GM19238 (cell line): ENCODE data around the gene OSBPL3.
"Not testable (repeated sequence)": the region's sequence is repeated elsewhere in the genome, so short reads cannot be mapped to it uniquely, and the experiment has no call there.

Source experiments
- DNase-seq: peaks from one replicate; pipeline ENCODE4 v3.0.0; 2011; ENCODE audit warnings: low spot score; ENCODE audit not compliant: insufficient read length

Gene OSBPL3

GRCh38 chr7:24797270-24797669, 182.7 kb downstream of the OSBPL3 start:
- no peak for DNase-seq

- DNase-seq: no peak
Observed at GRCh38 chr7:24795407-24795767, 184.6 kb downstream of the OSBPL3 start.

GRCh38 chr7:24794751-24795406, 185.1 kb downstream of the OSBPL3 start:
- not testable (repeated sequence) for DNase-seq

DNA sequence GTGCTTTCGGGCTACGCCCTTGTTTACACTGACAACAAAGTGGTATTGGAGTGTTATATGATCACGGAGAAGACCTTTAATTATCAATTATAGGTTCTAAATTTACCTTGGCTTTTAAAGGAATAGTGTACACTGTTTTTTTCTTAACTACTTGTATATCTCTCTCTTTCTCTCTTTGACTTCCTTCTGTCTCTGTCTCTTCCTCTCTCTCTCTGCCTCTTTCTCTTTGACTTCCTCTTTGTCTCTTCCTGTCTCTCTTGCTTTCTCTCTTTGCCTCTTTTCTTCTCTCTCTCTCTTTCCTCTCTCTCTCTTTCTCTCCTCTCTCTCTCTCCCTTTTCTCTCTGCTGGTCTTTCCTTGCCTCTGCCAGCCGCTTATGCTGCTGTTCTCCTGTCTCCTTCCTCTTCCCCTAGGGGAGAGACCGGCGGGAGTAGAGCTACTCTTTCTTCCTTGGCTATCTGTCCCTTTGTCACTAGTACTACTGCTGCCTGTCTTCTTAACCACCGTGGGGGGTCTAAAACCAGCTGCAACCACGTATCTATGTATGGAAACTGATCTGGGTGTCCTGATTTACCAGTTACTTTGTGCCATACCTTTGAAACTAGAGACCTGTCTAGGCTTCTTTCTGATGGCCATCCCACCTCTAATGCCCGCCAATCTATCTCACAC, 185.9 kb downstream of the OSBPL3 start:
- no peak for DNase-seq

DNA sequence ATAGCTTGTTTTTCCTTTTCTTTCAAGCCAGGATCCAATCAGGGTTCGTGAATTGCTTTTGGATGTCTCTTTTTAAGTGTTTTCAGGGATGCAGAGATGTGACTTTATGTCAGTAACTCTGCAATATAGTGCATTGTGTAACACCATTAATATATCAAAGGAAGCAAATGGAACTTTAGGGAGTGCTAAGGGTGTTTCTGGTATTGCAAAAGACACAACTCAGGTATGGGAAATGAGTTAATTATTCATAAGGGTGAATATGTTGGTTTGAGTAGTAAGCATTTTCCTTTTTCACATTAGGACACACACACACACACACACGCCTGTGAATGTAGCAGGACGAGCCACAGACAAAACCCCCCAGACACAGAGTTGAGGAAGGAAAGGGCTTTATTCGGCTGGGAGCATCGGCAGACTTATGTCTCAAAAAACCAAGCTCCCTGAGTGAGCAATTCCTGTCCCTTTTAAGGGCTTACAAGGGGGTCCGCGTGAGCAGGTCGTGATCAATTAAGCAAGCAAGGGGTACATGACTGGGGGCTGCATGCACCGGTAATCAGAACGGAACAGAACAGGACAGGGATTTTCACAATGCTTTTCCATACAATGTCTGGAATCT, 190.9 kb downstream of the OSBPL3 start:
- no peak for DNase-seq

GRCh38 chr7:24788075-24788474, 191.9 kb downstream of the OSBPL3 start:
- DNase-seq: no peak

DNA sequence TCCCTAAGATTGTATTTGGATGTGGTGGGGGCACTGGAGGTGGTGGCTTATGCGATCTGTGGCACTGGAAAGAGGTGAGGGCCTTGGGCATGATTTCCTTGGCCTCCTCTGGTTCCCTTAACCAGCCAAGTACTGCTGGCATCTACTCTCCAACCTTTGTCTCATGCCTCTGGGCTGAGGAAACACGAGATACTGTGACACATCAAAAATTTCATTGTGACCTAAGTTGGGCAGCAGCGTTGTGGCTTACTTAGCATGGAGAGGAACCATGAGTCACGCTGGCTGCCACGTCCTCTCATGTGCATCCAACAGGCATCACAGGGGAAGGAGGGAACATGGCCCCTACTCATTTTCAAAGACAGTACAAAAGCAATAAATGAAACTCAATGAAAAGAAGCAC, 193.0 kb downstream of the OSBPL3 start:
- no peak for DNase-seq

DNA sequence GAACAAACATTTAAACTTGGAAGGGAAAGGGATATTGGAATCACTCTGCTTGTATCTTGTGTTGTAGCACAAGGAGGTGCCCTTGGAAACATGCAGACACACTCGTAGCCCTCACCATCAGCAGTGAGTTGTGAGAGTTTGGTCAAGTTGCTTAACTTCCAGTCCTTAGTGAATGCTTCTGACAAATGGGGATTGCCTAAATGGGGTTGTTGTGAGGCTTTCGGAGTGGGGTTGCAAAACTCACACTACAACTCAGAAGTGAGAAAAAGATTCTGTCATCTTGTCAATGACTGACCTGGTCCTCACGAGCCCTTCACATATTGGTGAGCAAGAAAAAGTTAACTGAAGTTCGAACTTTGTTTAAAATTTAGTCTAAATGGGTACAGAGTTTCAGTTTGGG, 193.7 kb downstream of the OSBPL3 start:
- DNase-seq: no peak

GRCh38 chr7:24784277-24784676, 195.7 kb downstream of the OSBPL3 start:
- DNase-seq: no peak

GRCh38 chr7:24783698-24784097, 196.3 kb downstream of the OSBPL3 start:
- no peak for DNase-seq

GRCh38 chr7:24781106-24781505, 198.9 kb downstream of the OSBPL3 start:
- DNase-seq: no peak

- DNase-seq: no peak
Observed at GRCh38 chr7:24779283-24779655, 200.7 kb downstream of the OSBPL3 start.

GRCh38 chr7:24778543-24779282, 201.3 kb downstream of the OSBPL3 start:
- no peak for DNase-seq

DNA sequence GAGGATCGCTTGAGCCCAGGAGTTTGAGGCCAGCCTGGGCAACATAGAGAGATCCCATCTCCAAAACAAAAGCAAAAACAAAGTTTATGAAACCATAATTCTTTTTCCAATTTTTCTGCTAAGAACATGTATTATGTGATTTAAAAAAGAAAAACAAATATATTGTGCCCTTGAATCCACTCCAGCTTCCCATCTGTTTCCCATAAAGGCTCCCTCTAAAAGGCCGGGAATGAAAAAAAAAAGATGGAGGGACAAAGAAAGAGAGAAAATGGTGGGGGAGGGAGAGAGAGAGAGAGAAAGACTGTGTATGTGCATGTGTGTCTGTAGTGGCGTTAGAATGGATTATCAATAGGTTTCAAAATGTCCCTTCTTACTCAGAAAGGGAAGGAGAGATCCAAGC, 202.2 kb downstream of the OSBPL3 start:
- DNase-seq: no peak

GRCh38 chr7:24773646-24774045, 206.3 kb downstream of the OSBPL3 start:
- no peak for DNase-seq

GRCh38 chr7:24769851-24770250, 210.1 kb downstream of the OSBPL3 start:
- no peak for DNase-seq

GRCh38 chr7:24769014-24769830, 210.8 kb downstream of the OSBPL3 start:
- DNase-seq: no peak

DNA sequence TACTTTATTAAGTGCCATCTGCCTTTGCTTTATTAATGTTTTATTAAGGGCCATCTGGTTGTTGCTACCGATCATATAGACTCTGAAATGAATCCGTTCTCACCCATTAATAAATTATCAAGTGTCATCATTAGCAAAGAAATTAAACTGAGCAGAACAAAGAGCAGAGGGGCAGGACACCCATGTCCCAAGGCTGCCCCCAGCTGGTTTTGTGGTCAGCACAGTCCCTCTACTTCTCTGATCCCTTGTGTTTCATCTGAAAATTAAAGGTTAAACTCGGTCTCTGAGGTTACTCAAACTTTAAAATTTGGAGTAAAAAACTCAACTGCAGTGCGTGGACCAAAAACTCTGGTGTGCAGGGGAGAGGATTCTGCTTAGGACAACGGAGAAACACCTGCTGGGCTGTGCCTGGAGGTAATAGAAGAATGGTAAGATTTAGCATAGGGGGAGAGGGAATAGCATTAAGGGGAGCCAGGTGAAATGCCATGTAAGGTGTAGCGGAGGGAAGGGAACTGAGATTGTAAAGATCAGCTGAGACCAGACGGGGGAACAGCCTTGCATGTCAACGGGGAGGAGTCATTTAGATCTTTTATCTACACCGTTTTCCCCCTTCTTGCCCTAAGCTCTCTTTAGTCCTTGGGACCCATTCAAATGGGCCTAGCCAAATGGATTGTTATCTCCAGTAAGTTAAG, 212.0 kb downstream of the OSBPL3 start:
- no peak for DNase-seq

GRCh38 chr7:24764972-24765744, 214.8 kb downstream of the OSBPL3 start:
- no peak for DNase-seq

DNA sequence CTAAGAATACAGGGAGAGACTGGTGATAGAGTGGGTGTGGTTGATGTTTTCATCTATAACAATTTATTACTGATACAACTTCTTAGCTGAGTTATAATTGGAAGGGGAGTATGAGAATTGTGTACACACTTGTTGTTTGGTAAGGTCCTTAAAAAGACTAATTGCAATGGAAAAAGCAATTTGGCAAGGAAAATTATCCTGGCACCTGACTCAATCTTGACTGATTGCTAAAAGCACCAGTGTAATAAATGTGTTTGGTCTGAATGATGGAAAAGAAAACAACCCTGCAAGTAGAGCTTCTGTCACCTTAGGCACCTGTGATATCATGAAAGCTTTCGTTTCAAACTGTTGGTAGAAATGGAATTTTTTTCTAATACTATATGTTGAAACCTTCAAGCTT, 216.0 kb downstream of the OSBPL3 start:
- DNase-seq: no peak
